DND-41 (cell line): ENCODE data around the gene STAT4.

ENCODE experiments used
- EZH2 ChIP-seq: IDR thresholded peaks from 3 replicates; pipeline ENCODE4 v1.6.1; 2012; ENCODE audit warnings: borderline replicate concordance, low read depth, mild to moderate bottlenecking, moderate library complexity, low read length, inconsistent platforms; ENCODE audit not compliant: severe bottlenecking
- TF ChIP-seq, protein P1 (sequence below): IDR thresholded peaks from 2 replicates; pipeline ENCODE4 v1.5.1; 2012; ENCODE audit warnings: borderline replicate concordance, low read length, moderate library complexity, mild to moderate bottlenecking; ENCODE audit not compliant: poor library complexity, severe bottlenecking; ENCODE audit errors: extremely low read depth

DNA sequence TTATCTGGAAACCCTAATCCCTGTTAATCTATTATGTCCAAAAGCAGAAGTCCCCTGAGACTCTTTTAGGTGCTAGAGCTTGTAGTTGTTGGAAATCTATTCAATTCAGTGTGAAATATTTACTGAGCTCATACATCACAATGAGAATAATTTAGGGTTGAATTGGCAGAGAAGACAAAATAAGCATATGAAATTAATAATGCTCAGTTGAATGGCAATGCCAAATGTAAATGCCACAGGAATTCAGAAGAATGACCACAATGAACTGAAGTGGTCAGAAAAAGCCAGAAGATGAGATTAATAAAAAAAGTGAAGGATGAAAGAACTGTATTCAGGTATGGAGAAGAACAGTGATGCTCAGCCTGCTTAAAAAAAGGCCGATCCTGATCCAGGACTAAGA is 8.0 kb upstream of the STAT4 start:
- TF ChIP-seq, protein P1, sequence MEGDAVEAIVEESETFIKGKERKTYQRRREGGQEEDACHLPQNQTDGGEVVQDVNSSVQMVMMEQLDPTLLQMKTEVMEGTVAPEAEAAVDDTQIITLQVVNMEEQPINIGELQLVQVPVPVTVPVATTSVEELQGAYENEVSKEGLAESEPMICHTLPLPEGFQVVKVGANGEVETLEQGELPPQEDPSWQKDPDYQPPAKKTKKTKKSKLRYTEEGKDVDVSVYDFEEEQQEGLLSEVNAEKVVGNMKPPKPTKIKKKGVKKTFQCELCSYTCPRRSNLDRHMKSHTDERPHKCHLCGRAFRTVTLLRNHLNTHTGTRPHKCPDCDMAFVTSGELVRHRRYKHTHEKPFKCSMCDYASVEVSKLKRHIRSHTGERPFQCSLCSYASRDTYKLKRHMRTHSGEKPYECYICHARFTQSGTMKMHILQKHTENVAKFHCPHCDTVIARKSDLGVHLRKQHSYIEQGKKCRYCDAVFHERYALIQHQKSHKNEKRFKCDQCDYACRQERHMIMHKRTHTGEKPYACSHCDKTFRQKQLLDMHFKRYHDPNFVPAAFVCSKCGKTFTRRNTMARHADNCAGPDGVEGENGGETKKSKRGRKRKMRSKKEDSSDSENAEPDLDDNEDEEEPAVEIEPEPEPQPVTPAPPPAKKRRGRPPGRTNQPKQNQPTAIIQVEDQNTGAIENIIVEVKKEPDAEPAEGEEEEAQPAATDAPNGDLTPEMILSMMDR, result no peak
- no peak for TF ChIP-seq EZH2
